ENCODE measurements around the gene PGC. TPM values are rescaled to one million over a fixed set of nuclear protein-coding genes. Genes with fewer than 3 reads are reported as not detected.

The PGC gene
- total RNA-seq, 1 donor from 2014 or later: not detected

- H3K9me3 Mint-ChIP-seq (ENCODE audit: unreplicated experiment): no peaks in the 10 kb centered on the region
- no peak overlapping the region for H3K27ac Mint-ChIP-seq (ENCODE audit: unreplicated experiment)
- peaks cover 11% of the 10 kb centered on the region for H3K4me1 Mint-ChIP-seq (ENCODE audit: unreplicated experiment)
- no peak for TF ChIP-seq CTCF (IDR thresholded peaks at IDR 0.05; ENCODE audit: unreplicated experiment)
- H3K36me3 Mint-ChIP-seq (ENCODE audit: low read depth, unreplicated experiment): no peaks in the 10 kb centered on the region
- no peak overlapping the region for H3K4me3 Mint-ChIP-seq (ENCODE audit: unreplicated experiment)
- no peak for DNase-seq (ENCODE audit: low spot score)
- peaks cover 8% of the 10 kb centered on the region for H3K27me3 Mint-ChIP-seq (ENCODE audit: unreplicated experiment)
These were observed 5.3 kb downstream of the PGC start for GRCh38 chr6:41741625-41742490.

- no peak for TF ChIP-seq CTCF (IDR thresholded peaks at IDR 0.05; ENCODE audit: unreplicated experiment)
- H3K36me3 Mint-ChIP-seq (ENCODE audit: low read depth, unreplicated experiment): no peaks in the 10 kb centered on the region
- no peaks in the 10 kb centered on the region for H3K9me3 Mint-ChIP-seq (ENCODE audit: unreplicated experiment)
- DNase-seq (ENCODE audit: low spot score): no peak
- no peak overlapping the region for H3K27ac Mint-ChIP-seq (ENCODE audit: unreplicated experiment)
- no peak overlapping the region for H3K4me3 Mint-ChIP-seq (ENCODE audit: unreplicated experiment)
- peaks cover 20% of the 10 kb centered on the region for H3K4me1 Mint-ChIP-seq (ENCODE audit: unreplicated experiment)
- peaks cover 6% of the 10 kb centered on the region for H3K27me3 Mint-ChIP-seq (ENCODE audit: unreplicated experiment)
These were observed 6.6 kb downstream of the PGC start for GRCh38 chr6:41740366-41741162.

- no peak overlapping the region for H3K4me3 Mint-ChIP-seq (ENCODE audit: unreplicated experiment)
- peaks cover 20% of the 10 kb centered on the region for H3K4me1 Mint-ChIP-seq (ENCODE audit: unreplicated experiment)
- peaks cover 6% of the 10 kb centered on the region for H3K27me3 Mint-ChIP-seq (ENCODE audit: unreplicated experiment)
- DNase-seq (ENCODE audit: low spot score): no peak
- H3K27ac Mint-ChIP-seq (ENCODE audit: unreplicated experiment): no peak overlapping the region
- no peak for TF ChIP-seq CTCF (IDR thresholded peaks at IDR 0.05; ENCODE audit: unreplicated experiment)
- H3K36me3 Mint-ChIP-seq (ENCODE audit: low read depth, unreplicated experiment): no peaks in the 10 kb centered on the region
- no peaks in the 10 kb centered on the region for H3K9me3 Mint-ChIP-seq (ENCODE audit: unreplicated experiment)
These were observed 8.2 kb downstream of the PGC start for GRCh38 chr6:41739041-41739440.

- no peak overlapping the region for H3K27ac Mint-ChIP-seq (ENCODE audit: unreplicated experiment)
- no peak for DNase-seq (ENCODE audit: low spot score)
- H3K36me3 Mint-ChIP-seq (ENCODE audit: low read depth, unreplicated experiment): no peaks in the 10 kb centered on the region
- H3K4me3 Mint-ChIP-seq (ENCODE audit: unreplicated experiment): no peak overlapping the region
- H3K4me1 Mint-ChIP-seq (ENCODE audit: unreplicated experiment): peaks cover 21% of the 10 kb centered on the region
- H3K9me3 Mint-ChIP-seq (ENCODE audit: unreplicated experiment): no peaks in the 10 kb centered on the region
- TF ChIP-seq CTCF (IDR thresholded peaks at IDR 0.05; ENCODE audit: unreplicated experiment): no peak
- peaks cover 3% of the 10 kb centered on the region for H3K27me3 Mint-ChIP-seq (ENCODE audit: unreplicated experiment)
These were observed 9.5 kb downstream of the PGC start for GRCh38 chr6:41737591-41738130.

Data from endothelial cell (in vitro differentiated cells).